HEK293 (cell line): ENCODE data around the gene POP7.

Source experiments
- CTCF ChIA-PET: fragments of 350-600 bp; formaldehyde crosslinking; extraction: SDS; loops from one replicate; lab custom pipeline; 2021; ENCODE audit warnings: antibody characterized with exemption; lab: Yijun Ruan, JAX
- POLR2A ChIA-PET: fragments of 300-600 bp; formaldehyde crosslinking; extraction: SDS; loops from one replicate; lab custom pipeline; 2020; ENCODE audit warnings: antibody characterized with exemption, inconsistent platforms; lab: Yijun Ruan, JAX
- H3K27ac ChIP-seq: fragments of 200-500 bp; sonication (Bioruptor generic); 2 replicates; pipeline ENCODE4 v1.5.1; 2014; ENCODE audit warnings: low read depth, low read length, control low read depth, inconsistent platforms; ENCODE audit errors: extremely low read depth
- H3K36me3 ChIP-seq, 2 experiments: fragments of 200-500 bp in 1 of 2; sonication (Bioruptor generic) in 1 of 2; 1 replicate in 1 of 2; 2 replicates in 1 of 2; pipeline ENCODE4 v1.5.1; 2014 to 2017; ENCODE audit warnings: inconsistent platforms in 2 of 2, low read length in 2 of 2; ENCODE audit not compliant: control insufficient read depth in 2 of 2, insufficient read depth in 1 of 2
- H3K4me1 ChIP-seq: fragments of 200-500 bp; sonication (Bioruptor generic); 2 replicates; pipeline ENCODE4 v1.5.1; 2014; ENCODE audit warnings: mild to moderate bottlenecking, low read length, inconsistent platforms; ENCODE audit not compliant: control insufficient read depth, insufficient read depth
- H3K4me3 ChIP-seq: 2 replicates; pipeline ENCODE4 v1.5.1; 2011; ENCODE audit warnings: low read depth, mild to moderate bottlenecking, control low read depth, low read length, moderate library complexity
- H3K9me3 ChIP-seq: fragments of 200-500 bp; sonication (Bioruptor generic); 2 replicates; pipeline ENCODE4 v1.5.1; 2014; ENCODE audit warnings: low read depth, low read length, inconsistent platforms; ENCODE audit not compliant: control insufficient read depth, insufficient read depth
- EGR2 ChIP-seq: fragments of 450-650 bp; formaldehyde crosslinking; IDR thresholded peaks from 2 replicates; pipeline ENCODE4 v1.5.1; 2016; ENCODE audit warnings: low read depth, missing biosample characterization, missing genetic modification characterization
- GLIS1 ChIP-seq: fragments of 450-650 bp; formaldehyde crosslinking; IDR thresholded peaks from 2 replicates; pipeline ENCODE4 v1.5.1; 2016; ENCODE audit warnings: missing biosample characterization, missing genetic modification characterization
- RBAK ChIP-seq: fragments of 450-650 bp; formaldehyde crosslinking; IDR thresholded peaks from 2 replicates; pipeline ENCODE4 v1.5.1; 2016; ENCODE audit warnings: missing biosample characterization, missing genetic modification characterization
- REPIN1 ChIP-seq: fragments of 450-650 bp; formaldehyde crosslinking; IDR thresholded peaks from 2 replicates; pipeline ENCODE4 v1.5.1; 2017; ENCODE audit warnings: missing biosample characterization, missing genetic modification characterization, low read depth
- ZFP69B ChIP-seq: fragments of 450-650 bp; formaldehyde crosslinking; IDR thresholded peaks from 2 replicates; pipeline ENCODE4 v1.5.1; 2016; ENCODE audit warnings: missing biosample characterization, missing genetic modification characterization
- ZNF121 ChIP-seq: fragments of 450-650 bp; formaldehyde crosslinking; IDR thresholded peaks from 2 replicates; pipeline ENCODE4 v1.5.1; 2016; ENCODE audit warnings: missing biosample characterization, missing genetic modification characterization
- ZNF157 ChIP-seq: fragments of 450-650 bp; formaldehyde crosslinking; IDR thresholded peaks from 2 replicates; pipeline ENCODE4 v1.5.1; 2016; ENCODE audit warnings: missing biosample characterization, missing genetic modification characterization
- ZNF221 ChIP-seq: fragments of 450-650 bp; formaldehyde crosslinking; IDR thresholded peaks from 2 replicates; pipeline ENCODE4 v1.5.1; 2017; ENCODE audit warnings: missing biosample characterization, missing genetic modification characterization, borderline replicate concordance
- ZNF24 ChIP-seq: fragments of 450-650 bp; formaldehyde crosslinking; IDR thresholded peaks from 2 replicates; pipeline ENCODE4 v1.5.1; 2016; ENCODE audit warnings: missing biosample characterization, missing genetic modification characterization
- ZNF335 ChIP-seq: fragments of 450-650 bp; formaldehyde crosslinking; conservative IDR thresholded peaks from 2 replicates; pipeline ENCODE4 v1.5.1; 2016; ENCODE audit warnings: missing biosample characterization, missing genetic modification characterization
- ZNF350 ChIP-seq: fragments of 450-650 bp; formaldehyde crosslinking; IDR thresholded peaks from 2 replicates; pipeline ENCODE4 v1.5.0; 2017; ENCODE audit warnings: missing biosample characterization, mild to moderate bottlenecking, missing genetic modification characterization
- ZNF501 ChIP-seq: fragments of 450-650 bp; formaldehyde crosslinking; IDR thresholded peaks from 2 replicates; pipeline ENCODE4 v1.5.1; 2016; ENCODE audit warnings: missing biosample characterization, missing genetic modification characterization
- ZNF560 ChIP-seq: fragments of 450-650 bp; formaldehyde crosslinking; IDR thresholded peaks from 2 replicates; pipeline ENCODE4 v1.5.1; 2017; ENCODE audit warnings: missing biosample characterization, missing genetic modification characterization, borderline replicate concordance
- ZNF561 ChIP-seq: fragments of 450-650 bp; IDR thresholded peaks from 2 replicates; pipeline ENCODE4 v1.5.1; 2018; ENCODE audit warnings: missing biosample characterization, missing genetic modification characterization, borderline replicate concordance
- ZNF670 ChIP-seq: fragments of 450-650 bp; formaldehyde crosslinking; IDR thresholded peaks from 2 replicates; pipeline ENCODE4 v1.5.1; 2016; ENCODE audit warnings: missing biosample characterization, missing genetic modification characterization, low read depth
- ZNF747 ChIP-seq: fragments of 450-650 bp; formaldehyde crosslinking; IDR thresholded peaks from 2 replicates; pipeline ENCODE4 v1.5.1; 2016; ENCODE audit warnings: missing biosample characterization, missing genetic modification characterization
- TF ChIP-seq, protein P1 (sequence below): fragments of 450-650 bp; formaldehyde crosslinking; IDR thresholded peaks from 2 replicates; pipeline ENCODE4 v1.5.1; 2016; ENCODE audit warnings: missing biosample characterization, missing genetic modification characterization
- TF ChIP-seq, protein P2 (sequence below): fragments of 450-650 bp; formaldehyde crosslinking; IDR thresholded peaks from 2 replicates; pipeline ENCODE4 v1.5.1; 2016; ENCODE audit warnings: missing biosample characterization, missing genetic modification characterization
- TF ChIP-seq, protein P3 (sequence below): fragments of 450-650 bp; formaldehyde crosslinking; IDR thresholded peaks from 2 replicates; pipeline ENCODE4 v1.5.1; 2016; ENCODE audit warnings: missing biosample characterization, missing genetic modification characterization, low read depth
- TF ChIP-seq, protein P4 (sequence below): fragments of 450-650 bp; formaldehyde crosslinking; IDR thresholded peaks from 2 replicates; pipeline ENCODE4; 2016; ENCODE audit warnings: missing biosample characterization, missing genetic modification characterization

The POP7 gene

DNA sequence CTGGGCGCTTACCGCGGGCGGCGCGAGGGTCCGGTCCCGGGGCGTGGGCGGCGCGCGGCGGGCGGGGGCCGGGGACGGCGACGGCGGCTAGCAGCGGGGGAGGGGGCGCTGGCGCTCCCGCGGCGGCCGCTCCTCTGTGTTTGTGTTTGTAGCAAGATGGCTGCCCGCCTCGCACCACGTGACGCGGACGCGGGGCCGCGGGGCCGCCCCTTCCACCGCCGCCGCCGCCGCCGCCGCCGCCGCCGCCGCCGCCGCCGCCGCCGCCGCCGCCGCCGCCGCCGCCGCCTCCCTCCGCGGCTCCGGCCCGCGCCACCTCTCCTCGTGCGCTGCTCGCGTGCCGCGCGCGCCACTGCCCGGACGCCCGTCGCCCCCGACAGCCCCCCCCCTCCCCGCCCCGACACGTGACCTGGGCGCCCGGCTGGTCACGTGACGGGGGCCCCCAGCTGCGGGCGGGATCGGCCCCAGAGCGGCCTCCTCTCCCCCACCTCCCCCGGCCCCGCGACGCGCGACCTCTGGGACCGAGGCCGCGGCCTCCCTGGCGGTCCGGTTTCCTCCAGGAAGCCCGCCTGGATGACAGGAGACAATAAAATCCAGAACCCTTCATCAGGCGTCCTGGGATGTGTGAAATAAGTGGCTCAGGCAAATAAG, 11.7 kb upstream of the POP7 start, which contains the start of gene GIGYF1 (continued):
- TF ChIP-seq ZNF501 (tag by site-specific recombination) (no peak), ZNF747 (tag by site-specific recombination) (no peak), ZNF157 (tag by site-specific recombination) (no peak), ZNF24 (no peak), ZNF670 (tag by site-specific recombination) (no peak), REPIN1 (no peak), ZNF221 (tag by site-specific recombination) (no peak), ZFP69B (tag by site-specific recombination) (no peak), EGR2 (tag by site-specific recombination) (0 out of 2 replicates have a peak, but pooled peaks have one; percentile 23), ZNF561 (tag by site-specific recombination) (no peak; the same call in 1 of the 2 replicates), RBAK (tag by site-specific recombination) (no peak), ZNF335 (tag by site-specific recombination) (peak; percentile 68; the same call in 1 of the 2 replicates), ZNF350 (tag by site-specific recombination) (no peak), ZNF560 (no peak)
- TF ChIP-seq, protein P1, sequence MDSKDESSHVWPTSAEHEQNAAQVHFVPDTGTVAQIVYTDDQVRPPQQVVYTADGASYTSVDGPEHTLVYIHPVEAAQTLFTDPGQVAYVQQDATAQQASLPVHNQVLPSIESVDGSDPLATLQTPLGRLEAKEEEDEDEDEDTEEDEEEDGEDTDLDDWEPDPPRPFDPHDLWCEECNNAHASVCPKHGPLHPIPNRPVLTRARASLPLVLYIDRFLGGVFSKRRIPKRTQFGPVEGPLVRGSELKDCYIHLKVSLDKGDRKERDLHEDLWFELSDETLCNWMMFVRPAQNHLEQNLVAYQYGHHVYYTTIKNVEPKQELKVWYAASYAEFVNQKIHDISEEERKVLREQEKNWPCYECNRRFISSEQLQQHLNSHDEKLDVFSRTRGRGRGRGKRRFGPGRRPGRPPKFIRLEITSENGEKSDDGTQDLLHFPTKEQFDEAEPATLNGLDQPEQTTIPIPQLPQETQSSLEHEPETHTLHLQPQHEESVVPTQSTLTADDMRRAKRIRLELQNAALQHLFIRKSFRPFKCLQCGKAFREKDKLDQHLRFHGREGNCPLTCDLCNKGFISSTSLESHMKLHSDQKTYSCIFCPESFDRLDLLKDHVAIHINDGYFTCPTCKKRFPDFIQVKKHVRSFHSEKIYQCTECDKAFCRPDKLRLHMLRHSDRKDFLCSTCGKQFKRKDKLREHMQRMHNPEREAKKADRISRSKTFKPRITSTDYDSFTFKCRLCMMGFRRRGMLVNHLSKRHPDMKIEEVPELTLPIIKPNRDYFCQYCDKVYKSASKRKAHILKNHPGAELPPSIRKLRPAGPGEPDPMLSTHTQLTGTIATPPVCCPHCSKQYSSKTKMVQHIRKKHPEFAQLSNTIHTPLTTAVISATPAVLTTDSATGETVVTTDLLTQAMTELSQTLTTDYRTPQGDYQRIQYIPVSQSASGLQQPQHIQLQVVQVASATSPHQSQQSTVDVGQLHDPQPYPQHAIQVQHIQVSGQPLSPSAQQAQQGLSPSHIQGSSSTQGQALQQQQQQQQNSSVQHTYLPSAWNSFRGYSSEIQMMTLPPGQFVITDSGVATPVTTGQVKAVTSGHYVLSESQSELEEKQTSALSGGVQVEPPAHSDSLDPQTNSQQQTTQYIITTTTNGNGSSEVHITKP (tag by site-specific recombination): peak; percentile 20; the same call in 1 of the 2 replicates
- TF ChIP-seq, protein P2, sequence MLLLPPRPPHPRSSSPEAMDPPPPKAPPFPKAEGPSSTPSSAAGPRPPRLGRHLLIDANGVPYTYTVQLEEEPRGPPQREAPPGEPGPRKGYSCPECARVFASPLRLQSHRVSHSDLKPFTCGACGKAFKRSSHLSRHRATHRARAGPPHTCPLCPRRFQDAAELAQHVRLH (tag by site-specific recombination): no peak
- TF ChIP-seq, protein P3, sequence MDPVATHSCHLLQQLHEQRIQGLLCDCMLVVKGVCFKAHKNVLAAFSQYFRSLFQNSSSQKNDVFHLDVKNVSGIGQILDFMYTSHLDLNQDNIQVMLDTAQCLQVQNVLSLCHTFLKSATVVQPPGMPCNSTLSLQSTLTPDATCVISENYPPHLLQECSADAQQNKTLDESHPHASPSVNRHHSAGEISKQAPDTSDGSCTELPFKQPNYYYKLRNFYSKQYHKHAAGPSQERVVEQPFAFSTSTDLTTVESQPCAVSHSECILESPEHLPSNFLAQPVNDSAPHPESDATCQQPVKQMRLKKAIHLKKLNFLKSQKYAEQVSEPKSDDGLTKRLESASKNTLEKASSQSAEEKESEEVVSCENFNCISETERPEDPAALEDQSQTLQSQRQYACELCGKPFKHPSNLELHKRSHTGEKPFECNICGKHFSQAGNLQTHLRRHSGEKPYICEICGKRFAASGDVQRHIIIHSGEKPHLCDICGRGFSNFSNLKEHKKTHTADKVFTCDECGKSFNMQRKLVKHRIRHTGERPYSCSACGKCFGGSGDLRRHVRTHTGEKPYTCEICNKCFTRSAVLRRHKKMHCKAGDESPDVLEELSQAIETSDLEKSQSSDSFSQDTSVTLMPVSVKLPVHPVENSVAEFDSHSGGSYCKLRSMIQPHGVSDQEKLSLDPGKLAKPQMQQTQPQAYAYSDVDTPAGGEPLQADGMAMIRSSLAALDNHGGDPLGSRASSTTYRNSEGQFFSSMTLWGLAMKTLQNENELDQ (tag by site-specific recombination): no peak
- TF ChIP-seq, protein P4, sequence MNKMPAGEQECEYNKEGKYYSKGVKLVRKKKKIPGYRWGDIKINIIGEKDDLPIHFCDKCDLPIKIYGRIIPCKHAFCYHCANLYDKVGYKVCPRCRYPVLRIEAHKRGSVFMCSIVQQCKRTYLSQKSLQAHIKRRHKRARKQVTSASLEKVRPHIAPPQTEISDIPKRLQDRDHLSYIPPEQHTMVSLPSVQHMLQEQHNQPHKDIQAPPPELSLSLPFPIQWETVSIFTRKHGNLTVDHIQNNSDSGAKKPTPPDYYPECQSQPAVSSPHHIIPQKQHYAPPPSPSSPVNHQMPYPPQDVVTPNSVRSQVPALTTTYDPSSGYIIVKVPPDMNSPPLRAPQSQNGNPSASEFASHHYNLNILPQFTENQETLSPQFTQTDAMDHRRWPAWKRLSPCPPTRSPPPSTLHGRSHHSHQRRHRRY (tag by site-specific recombination): no peak

DNA sequence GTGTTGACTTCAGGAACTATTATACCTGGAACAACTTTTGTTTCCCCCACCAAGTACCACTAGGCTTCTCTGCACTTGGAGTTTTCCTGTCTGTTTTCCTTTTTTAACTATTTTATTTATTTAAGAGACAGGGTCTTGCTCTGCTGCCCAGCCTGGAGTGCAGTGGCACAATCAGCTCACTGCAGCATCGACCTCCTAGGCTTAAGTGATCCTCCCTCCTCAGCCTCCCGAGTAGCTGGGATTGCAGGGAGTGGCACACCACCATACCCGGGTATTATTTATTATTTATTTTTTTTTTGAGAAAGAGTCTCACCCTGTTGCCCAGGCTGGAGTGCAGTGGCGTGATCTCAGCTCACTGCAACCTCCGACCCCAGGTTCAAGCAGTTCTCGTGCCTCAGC, 9.8 kb upstream of the POP7 start:
- H3K4me3 ChIP-seq: no peak overlapping the region
- peaks cover 2% of the 10 kb centered on the region; the same call in 1 of the 2 replicates for H3K4me1 ChIP-seq
- no peaks in the 10 kb centered on the region for H3K9me3 ChIP-seq
- ChIA-PET CTCF (interaction anchor here (0.6 to 2.4 kb wide), 5 partner anchors 9 to 474 kb away, joined by 3 to 20 read pairs (median 3); partner anchors contain the start of gene POP7), POLR2A (interaction anchor here (1.6 kb wide), 1 partner anchor 10 kb away, joined by 8 read pairs; the partner anchor contains the start of gene POP7)
- H3K36me3 ChIP-seq: peaks cover 0 to 1% of the 10 kb centered on the region in 2 experiments; a peak in 1 of 3 replicates
- H3K27ac ChIP-seq: no peak overlapping the region
- no peak for TF ChIP-seq GLIS1 (tag by site-specific recombination)
- TF ChIP-seq ZNF121 (tag by site-specific recombination): peak; percentile 73
